Testis (tissue), 2 donors: ENCODE data around the gene FAM221B.

ENCODE experiments used
- CTCF ChIP-seq, 3 experiments: fragments of 450-650 bp in 2 of 3; fragments of 200-600 bp in 1 of 3; sonication (generic) in 1 of 3; IDR thresholded peaks; one replicate each; pipeline ENCODE4 v1.5.1; 2016 to 2019; ENCODE audit warnings: antibody characterized with exemption in 3 of 3, mild to moderate bottlenecking in 2 of 3, moderate library complexity in 1 of 3
- POLR2A ChIP-seq: fragments of 450-650 bp; IDR thresholded peaks from one replicate; pipeline ENCODE4 v1.6.1; 2017; ENCODE audit warnings: antibody characterized with exemption, mild to moderate bottlenecking, moderate library complexity

- TF ChIP-seq CTCF (IDR thresholded peaks at IDR 0.05) (no peak), POLR2A (no peak)
These were observed 40.4 kb upstream of the FAM221B start for GRCh38 chr9:35868933-35869332.
